Activated naive CD8-positive, alpha-beta T cell treated with anti-CD3 and anti-CD28 coated beads for 36 hours (primary cell): ENCODE measurements around the gene SCNN1G. TPM values are rescaled to one million over a fixed set of nuclear protein-coding genes. Genes with fewer than 3 reads are reported as not detected.

ENCODE experiments used
- DNase-seq: peaks from one replicate; pipeline ENCODE4 v3.0.0; 2021
- H3K27ac Mint-ChIP-seq: one replicate; pipeline ENCODE4 v1.8.0; 2022; ENCODE audit warnings: mild to moderate bottlenecking, moderate library complexity, mixed read lengths
- H3K27me3 Mint-ChIP-seq: one replicate; pipeline ENCODE4 v1.8.0; 2022; ENCODE audit warnings: mild to moderate bottlenecking, mixed read lengths
- H3K36me3 Mint-ChIP-seq: one replicate; pipeline ENCODE4 v1.8.0; 2021; ENCODE audit warnings: mild to moderate bottlenecking, mixed read lengths
- H3K4me1 Mint-ChIP-seq: one replicate; pipeline ENCODE4 v1.8.0; 2021; ENCODE audit warnings: mixed read lengths
- H3K4me3 Mint-ChIP-seq: one replicate; pipeline ENCODE4 v1.8.0; 2022; ENCODE audit warnings: mild to moderate bottlenecking, moderate library complexity, mixed read lengths
- H3K9me3 Mint-ChIP-seq: one replicate; pipeline ENCODE4 v1.8.0; 2022; ENCODE audit warnings: mixed read lengths
- total RNA-seq, 2 experiments: library from RNA; stranded (reverse); gene quantifications; one replicate each; pipeline ENCODE4 v1.2.3, GENCODE V29; 2021

The SCNN1G gene
- total RNA-seq, 2 experiments from 2014 or later: not detected

DNA sequence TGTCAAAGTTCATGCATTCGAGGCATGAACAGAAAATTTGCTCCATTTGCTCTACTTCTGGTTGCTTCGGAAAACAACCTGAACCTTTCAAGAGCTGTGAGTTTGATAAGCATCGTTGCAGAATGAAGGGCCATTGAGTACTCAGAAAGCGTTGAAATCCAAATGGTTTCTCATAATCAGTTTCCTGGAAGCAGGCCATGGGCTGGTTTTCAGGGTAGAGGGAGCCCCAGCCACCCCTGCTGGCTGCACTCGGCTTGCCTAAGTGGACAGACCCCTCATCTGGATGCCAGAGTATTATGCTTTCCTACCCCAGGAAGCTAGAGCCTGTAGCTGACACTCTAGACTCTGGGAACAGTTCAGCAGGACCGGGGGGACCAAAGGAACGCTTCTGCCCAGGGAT is 24.4 kb downstream of the SCNN1G start:
- peaks cover 29% of the 10 kb centered on the region for H3K27me3 Mint-ChIP-seq

DNA sequence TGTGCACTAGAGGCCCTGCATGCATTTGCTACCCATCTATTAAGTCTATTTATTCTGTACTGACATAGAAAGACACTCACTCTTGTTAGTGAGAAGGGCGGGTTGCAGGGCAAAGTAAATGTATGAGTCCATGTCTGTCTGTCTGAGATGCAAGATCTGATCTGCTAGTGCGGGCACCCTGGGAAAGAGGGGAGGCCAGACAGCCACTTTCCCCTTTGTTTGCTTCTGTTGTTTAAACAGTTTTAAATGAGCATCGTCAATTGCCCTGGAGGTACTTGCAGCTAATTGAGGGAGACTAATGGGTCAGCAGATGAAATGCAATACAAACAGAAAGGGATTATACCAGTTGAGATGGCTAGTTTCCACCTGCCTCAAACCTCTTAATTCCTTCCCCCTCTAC is 24.9 kb downstream of the SCNN1G start:
- Mint-ChIP-seq H3K4me1 (no peaks in the 10 kb centered on the region), H3K36me3 (no peaks in the 10 kb centered on the region), H3K4me3 (no peak overlapping the region), H3K27me3 (peaks cover 24% of the 10 kb centered on the region), H3K9me3 (no peaks in the 10 kb centered on the region), H3K27ac (no peak overlapping the region)
- no peak for DNase-seq

More for the DNA sequence above, 24.4 kb downstream of the SCNN1G start:
- no peak overlapping the region for H3K4me3 Mint-ChIP-seq
- no peaks in the 10 kb centered on the region for H3K36me3 Mint-ChIP-seq
- no peak overlapping the region for H3K27ac Mint-ChIP-seq
- H3K4me1 Mint-ChIP-seq: no peaks in the 10 kb centered on the region
- no peak for DNase-seq
- H3K9me3 Mint-ChIP-seq: no peaks in the 10 kb centered on the region

DNA sequence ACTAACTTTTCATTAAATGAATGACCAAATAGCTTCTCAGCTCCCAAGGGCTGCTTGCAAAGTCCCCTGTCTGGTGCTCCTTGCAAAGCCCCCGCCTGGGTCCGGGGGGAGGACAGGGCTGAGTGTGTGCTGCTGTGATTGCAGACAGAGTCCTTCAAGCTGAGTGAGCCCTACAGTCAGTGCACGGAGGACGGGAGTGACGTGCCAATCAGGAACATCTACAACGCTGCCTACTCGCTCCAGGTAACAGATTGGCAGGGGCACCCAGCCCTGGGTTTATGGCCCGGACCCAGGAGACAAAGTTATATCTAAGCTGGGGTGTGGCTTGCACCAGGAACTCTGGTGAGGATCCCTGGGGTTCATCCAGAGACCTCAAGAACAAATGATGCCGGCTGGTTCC is 27.1 kb downstream of the SCNN1G start:
- no peaks in the 10 kb centered on the region for H3K36me3 Mint-ChIP-seq
- no peak overlapping the region for H3K4me3 Mint-ChIP-seq
- no peak overlapping the region for H3K27ac Mint-ChIP-seq
- H3K9me3 Mint-ChIP-seq: no peaks in the 10 kb centered on the region
- DNase-seq: no peak
- H3K4me1 Mint-ChIP-seq: no peaks in the 10 kb centered on the region
- H3K27me3 Mint-ChIP-seq: peaks cover 19% of the 10 kb centered on the region

DNA sequence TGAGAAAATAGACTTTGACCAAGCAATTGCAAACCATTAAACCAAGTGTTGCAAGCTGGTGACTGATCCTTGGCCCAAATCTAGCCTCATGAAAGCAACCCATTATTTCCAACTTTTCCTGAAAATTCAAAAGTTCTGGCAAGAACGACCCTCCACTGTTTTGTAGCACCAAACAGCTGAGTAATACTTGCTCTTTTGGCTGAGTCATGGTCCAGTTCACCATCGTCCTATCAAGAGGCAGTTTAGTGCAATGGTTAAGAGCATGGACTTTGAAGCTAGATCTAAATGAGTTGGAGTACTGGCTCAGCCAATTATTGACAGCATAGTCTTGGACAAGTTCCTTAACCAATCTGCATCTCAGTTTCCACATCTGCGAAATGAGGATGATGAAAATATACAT is 31.3 kb downstream of the SCNN1G start:
- H3K4me3 Mint-ChIP-seq: no peak overlapping the region
- H3K27me3 Mint-ChIP-seq: peaks cover 18% of the 10 kb centered on the region
- no peaks in the 10 kb centered on the region for H3K4me1 Mint-ChIP-seq
- DNase-seq: no peak
- H3K9me3 Mint-ChIP-seq: no peaks in the 10 kb centered on the region
- H3K36me3 Mint-ChIP-seq: no peaks in the 10 kb centered on the region
- H3K27ac Mint-ChIP-seq: no peak overlapping the region

DNA sequence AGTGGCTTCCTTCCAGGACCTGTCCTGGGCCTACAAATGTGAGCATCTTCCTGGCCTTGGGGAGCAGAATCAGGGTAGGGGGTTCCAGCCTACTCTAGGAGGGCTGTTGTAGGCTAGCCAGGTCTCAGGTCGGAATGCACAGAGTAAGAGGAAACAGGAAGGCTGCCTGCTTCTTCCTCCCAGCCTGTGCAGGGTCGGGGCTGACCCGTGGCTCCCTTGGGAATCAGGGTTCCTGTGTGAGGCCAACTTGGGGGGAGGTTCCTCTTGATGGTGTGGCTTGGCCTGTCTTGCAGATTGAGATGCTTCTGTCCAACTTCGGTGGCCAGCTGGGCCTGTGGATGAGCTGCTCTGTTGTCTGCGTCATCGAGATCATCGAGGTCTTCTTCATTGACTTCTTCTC is 32.3 kb downstream of the SCNN1G start:
- Mint-ChIP-seq H3K4me3 (no peak overlapping the region), H3K4me1 (no peaks in the 10 kb centered on the region), H3K9me3 (no peaks in the 10 kb centered on the region)

DNA sequence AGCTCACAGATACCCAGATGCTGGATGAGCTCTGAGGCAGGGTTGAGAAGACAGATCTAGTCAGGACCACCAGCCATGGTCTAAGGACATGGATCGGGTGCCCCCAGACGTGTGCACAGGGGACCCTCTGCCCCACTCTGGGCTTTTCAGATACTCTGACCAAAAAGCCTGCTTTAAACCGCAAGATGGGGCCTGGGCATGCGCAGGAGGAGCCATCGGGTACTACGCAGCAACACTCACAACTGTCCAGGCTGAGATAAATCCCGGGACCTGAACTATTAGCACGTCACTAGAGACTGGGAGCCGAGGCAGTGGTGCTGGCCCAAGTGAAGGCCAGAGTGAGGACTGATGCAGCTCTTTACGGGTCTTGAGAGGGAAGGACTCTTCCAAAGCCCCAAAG is 32.9 kb downstream of the SCNN1G start:
- DNase-seq: no peak
- H3K4me3 Mint-ChIP-seq: no peak overlapping the region
- no peaks in the 10 kb centered on the region for H3K9me3 Mint-ChIP-seq
- H3K36me3 Mint-ChIP-seq: no peaks in the 10 kb centered on the region
- H3K27ac Mint-ChIP-seq: no peak overlapping the region
- H3K4me1 Mint-ChIP-seq: no peaks in the 10 kb centered on the region
- H3K27me3 Mint-ChIP-seq: peaks cover 23% of the 10 kb centered on the region

More for the DNA sequence above, 32.3 kb downstream of the SCNN1G start:
- Mint-ChIP-seq H3K36me3 (no peaks in the 10 kb centered on the region), H3K27ac (no peak overlapping the region), H3K27me3 (peaks cover 19% of the 10 kb centered on the region)
- no peak for DNase-seq

DNA sequence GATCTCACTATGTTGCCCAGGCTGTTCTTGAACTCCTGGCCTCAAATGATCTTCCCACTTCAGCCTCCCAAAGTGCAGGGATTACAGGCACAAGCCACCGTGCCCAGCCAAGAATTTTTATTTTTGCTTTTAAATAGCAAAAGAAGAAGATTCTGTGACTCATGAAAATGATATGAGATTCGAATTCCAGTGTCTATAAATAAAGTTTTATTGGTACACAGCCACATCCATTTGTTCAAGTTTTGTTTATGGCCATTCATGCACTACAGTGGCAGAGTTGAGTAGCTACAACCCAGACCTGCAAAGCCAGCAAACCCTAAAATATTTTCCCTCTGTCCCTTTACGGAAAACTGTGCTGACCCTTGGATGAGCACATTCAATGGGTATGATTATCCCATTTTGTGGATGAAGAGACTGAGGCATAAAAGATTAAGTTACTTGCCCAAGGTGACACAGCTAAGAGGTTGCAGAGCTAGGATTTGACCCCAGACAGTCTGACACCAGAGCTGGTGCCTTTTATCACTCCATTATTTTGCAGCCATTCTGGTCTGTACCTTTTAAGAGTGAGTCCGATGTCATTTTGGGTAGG is 34.2 kb downstream of the SCNN1G start:
- H3K27me3 Mint-ChIP-seq: peaks cover 21% of the 10 kb centered on the region
- H3K27ac Mint-ChIP-seq: no peak overlapping the region
- no peaks in the 10 kb centered on the region for H3K9me3 Mint-ChIP-seq
- H3K36me3 Mint-ChIP-seq: no peaks in the 10 kb centered on the region
- H3K4me1 Mint-ChIP-seq: no peaks in the 10 kb centered on the region
- no peak for DNase-seq
- H3K4me3 Mint-ChIP-seq: no peak overlapping the region

DNA sequence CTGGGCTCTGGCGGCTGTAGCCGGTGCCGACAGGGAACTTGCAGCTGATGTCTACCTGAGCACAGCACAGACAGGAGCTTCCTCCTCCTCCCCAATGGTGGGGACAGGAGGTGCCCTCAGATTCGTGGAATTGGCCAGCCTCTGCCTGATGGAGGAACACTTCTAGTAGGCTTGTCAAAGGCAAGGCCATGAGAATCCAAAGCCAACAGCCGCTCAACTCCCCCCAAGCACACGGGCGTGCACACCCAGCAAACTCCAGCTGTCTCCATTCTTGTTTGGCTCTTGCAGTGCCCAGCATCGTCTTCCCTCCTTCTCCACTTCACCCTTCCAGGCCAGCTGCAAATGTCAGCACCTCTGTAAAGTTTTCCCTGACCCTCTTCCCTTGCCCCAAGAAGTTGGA is 35.1 kb downstream of the SCNN1G start:
- Mint-ChIP-seq H3K27me3 (peaks cover 21% of the 10 kb centered on the region), H3K4me3 (no peak overlapping the region)
- DNase-seq: no peak

DNA sequence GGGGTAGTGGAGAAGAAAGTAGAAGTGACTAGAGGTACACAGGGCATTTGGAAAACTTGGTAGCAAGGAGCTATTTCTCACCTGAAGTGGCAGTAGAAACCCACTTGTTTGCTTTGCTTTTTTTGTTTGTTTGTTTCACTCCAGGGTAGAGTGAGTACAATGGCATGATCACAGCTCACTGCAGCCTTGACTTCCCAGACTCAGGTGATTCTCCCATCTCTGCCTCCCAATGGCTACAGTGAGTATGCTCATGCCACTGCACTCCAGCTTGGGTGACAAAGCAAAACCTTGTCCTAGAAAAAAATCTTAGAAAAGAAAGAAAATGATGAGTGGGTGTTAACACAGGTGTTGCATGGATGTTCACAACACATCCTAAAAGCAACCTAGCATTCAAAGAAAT is 40.4 kb downstream of the SCNN1G start:
- no peaks in the 10 kb centered on the region for H3K9me3 Mint-ChIP-seq
- no peaks in the 10 kb centered on the region for H3K4me1 Mint-ChIP-seq
- no peaks in the 10 kb centered on the region for H3K36me3 Mint-ChIP-seq
- H3K4me3 Mint-ChIP-seq: no peak overlapping the region
- H3K27ac Mint-ChIP-seq: no peak overlapping the region
- no peak for DNase-seq
- H3K27me3 Mint-ChIP-seq: peaks cover 9% of the 10 kb centered on the region

More for the DNA sequence above, 35.1 kb downstream of the SCNN1G start:
- H3K36me3 Mint-ChIP-seq: no peaks in the 10 kb centered on the region
- no peaks in the 10 kb centered on the region for H3K4me1 Mint-ChIP-seq
- H3K9me3 Mint-ChIP-seq: no peaks in the 10 kb centered on the region
- no peak overlapping the region for H3K27ac Mint-ChIP-seq

DNA sequence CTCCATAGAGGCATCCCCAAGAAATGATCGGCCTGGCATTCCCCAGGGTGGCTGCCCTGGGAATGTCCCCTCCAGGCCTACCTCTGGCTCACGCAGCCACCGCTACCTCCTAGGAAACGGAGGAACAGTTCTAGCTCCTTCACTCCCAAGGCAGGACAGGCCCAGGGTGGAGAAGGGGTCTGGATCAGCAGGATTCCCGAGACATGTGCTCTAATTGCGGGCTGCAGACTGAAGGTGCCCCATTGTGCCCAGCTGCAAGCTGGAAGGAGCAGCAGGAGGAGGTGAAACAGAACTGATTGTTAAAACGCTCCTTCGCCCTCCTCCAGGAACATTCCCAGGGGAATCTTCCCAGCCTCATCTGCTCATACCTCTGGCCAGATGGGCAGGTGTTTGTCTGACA is 40.8 kb downstream of the SCNN1G start:
- Mint-ChIP-seq H3K4me3 (no peak overlapping the region), H3K27me3 (peaks cover 9% of the 10 kb centered on the region), H3K9me3 (peaks cover 2% of the 10 kb centered on the region), H3K4me1 (no peaks in the 10 kb centered on the region), H3K27ac (no peak overlapping the region), H3K36me3 (no peaks in the 10 kb centered on the region)
- DNase-seq: no peak

DNA sequence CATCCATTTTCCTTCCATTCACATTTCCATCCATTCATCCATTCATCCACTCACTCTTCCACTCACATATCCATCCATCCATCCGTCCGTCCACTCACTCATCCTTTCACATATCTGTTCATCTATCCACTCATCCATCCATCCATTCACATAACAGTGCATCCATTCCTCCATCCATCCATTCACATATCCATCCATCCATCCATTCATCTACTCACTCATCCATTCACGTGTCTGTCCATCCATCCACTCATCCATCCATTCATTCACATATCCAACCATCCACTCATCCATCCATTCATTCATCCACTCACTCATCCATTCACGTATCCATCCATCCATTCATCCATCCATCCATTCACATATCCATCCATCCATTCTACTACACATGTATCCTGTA is 42.6 kb downstream of the SCNN1G start:
- Mint-ChIP-seq H3K4me3 (no peak overlapping the region), H3K36me3 (no peaks in the 10 kb centered on the region), H3K9me3 (peaks cover 2% of the 10 kb centered on the region), H3K27me3 (peaks cover 4% of the 10 kb centered on the region), H3K27ac (no peak overlapping the region), H3K4me1 (no peaks in the 10 kb centered on the region)
- no peak for DNase-seq

DNA sequence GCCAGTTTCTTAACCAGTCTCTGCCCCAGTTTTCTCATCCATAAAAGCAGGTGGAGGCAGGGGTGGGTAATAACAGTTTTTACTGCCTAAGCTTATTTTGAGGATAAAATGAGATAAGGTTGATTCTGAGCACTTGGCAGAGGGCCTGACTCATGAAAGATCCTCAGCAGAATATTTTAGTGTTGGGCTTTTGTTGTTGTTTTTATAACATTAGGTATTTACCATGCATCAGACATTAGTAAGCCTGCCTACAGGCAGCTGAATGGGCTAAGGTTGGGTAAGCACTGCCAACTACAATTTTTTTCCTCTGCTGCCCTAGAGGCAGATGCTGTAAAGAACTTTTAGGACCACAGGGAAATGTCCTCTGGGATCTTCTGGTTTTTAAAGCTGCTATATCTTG is 43.1 kb downstream of the SCNN1G start:
- no peak overlapping the region for H3K4me3 Mint-ChIP-seq
- peaks cover 2% of the 10 kb centered on the region for H3K9me3 Mint-ChIP-seq
- no peaks in the 10 kb centered on the region for H3K36me3 Mint-ChIP-seq
- H3K27ac Mint-ChIP-seq: no peak overlapping the region
- no peaks in the 10 kb centered on the region for H3K27me3 Mint-ChIP-seq
- H3K4me1 Mint-ChIP-seq: no peaks in the 10 kb centered on the region
- no peak for DNase-seq

DNA sequence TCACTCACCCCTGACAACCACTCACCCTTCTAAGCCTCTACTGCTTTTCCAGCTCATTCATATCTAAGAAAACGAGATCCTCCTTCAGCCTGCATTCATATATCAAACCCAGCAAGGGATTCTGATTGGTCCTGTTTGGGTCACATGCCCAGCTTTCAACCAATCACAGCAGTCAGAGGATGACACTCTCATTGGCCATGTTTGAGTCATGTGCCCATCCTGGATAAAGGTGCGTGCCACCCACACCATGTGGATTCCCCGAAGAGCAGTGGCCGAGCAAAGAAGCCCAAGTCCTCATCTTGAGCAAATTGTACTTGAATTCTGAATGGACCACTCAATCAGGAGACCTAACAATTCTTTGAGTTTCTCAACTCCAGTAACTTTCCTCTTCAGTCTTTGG is 45.0 kb downstream of the SCNN1G start:
- DNase-seq: no peak
- Mint-ChIP-seq H3K27ac (no peak overlapping the region), H3K4me3 (no peak overlapping the region), H3K27me3 (peaks cover 4% of the 10 kb centered on the region), H3K9me3 (peaks cover 2% of the 10 kb centered on the region), H3K36me3 (no peaks in the 10 kb centered on the region), H3K4me1 (no peaks in the 10 kb centered on the region)

DNA sequence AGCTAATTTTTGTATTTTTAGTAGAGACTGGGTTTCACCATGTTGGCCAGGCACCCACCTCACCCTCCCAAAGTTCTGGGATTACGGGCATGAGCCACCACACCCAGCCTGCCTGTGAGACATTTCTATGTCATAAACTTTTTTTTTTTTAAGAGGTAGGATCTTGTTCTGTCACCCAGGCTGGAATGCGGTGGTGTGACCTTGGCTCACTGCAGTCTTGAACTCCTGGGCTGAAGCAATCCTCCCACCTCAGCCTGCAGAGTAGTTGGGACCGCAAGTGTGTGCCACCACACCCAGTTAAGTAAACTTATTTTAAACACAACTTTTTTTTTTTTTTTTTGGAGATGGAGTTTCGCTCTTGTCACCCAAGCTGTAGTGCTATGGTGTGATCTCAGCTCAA is 47.2 kb downstream of the SCNN1G start:
- Mint-ChIP-seq H3K4me3 (no peak overlapping the region), H3K27me3 (peaks cover 4% of the 10 kb centered on the region), H3K9me3 (peaks cover 2% of the 10 kb centered on the region), H3K36me3 (no peaks in the 10 kb centered on the region), H3K4me1 (no peaks in the 10 kb centered on the region), H3K27ac (no peak overlapping the region)
- no peak for DNase-seq

DNA sequence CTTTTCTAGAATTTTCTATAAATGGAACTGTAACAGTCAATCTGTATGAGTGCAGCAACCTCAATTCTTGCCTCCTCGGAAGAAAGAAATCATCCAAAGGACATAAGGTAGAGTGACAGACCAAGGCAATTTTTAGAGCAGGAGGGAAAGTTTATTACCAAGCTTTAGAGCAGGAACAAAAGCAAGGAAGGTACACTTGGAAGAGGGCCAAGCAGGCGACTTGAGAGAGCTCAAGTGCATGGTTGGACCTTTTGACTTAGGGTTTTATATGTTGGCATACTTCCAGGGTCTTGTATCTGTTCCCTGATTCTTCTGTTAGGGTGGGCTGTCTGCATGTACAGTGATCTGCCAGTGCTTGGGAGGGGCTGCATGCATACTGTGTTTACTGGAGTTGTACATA is 50.3 kb downstream of the SCNN1G start:
- Mint-ChIP-seq H3K9me3 (peaks cover 2% of the 10 kb centered on the region), H3K27me3 (peaks cover 17% of the 10 kb centered on the region), H3K4me3 (no peak overlapping the region), H3K36me3 (no peaks in the 10 kb centered on the region), H3K4me1 (no peaks in the 10 kb centered on the region), H3K27ac (no peak overlapping the region)
- no peak for DNase-seq

DNA sequence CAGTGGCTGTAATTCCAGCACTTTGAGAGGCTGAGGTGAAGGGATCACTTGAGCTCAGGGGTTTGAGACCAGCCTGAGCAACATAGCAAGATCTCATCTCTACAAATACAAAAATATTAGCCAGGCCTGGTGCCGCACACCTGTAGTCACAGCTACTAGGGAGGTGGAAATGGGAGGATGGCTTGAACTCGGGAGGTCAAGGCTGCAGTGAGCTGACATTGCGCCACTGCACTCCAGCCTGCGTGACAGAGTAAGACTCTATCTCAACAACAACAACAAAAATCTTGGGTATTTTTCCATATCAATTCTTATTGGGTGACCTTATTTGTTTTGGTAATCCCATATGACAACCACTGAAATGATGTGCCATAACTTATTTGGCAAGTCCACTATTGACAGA is 52.6 kb downstream of the SCNN1G start:
- Mint-ChIP-seq H3K36me3 (no peaks in the 10 kb centered on the region), H3K4me1 (no peaks in the 10 kb centered on the region), H3K27me3 (peaks cover 19% of the 10 kb centered on the region), H3K4me3 (no peak overlapping the region), H3K27ac (no peak overlapping the region), H3K9me3 (no peaks in the 10 kb centered on the region)
- no peak for DNase-seq

DNA sequence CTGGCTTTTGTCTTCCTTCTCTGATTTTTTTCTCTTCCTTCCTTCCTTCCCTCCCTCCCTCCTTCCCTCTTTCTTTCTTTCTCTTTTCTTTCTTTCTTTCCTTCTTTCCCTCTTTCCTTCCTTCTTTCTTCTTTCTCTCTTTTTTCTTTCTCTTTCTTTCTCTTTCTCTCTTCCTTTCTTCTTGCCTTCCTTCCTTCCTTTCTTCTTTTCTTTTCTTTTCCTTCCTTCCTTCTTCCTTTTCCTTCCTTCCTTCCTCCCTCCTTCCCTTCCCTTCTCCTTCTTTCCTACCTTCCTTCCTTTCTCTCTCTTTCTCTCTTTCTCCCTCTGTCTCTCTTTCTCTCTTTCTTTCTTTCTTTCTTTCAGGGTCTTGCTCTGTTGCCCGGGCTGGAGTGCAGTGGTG is 54.4 kb downstream of the SCNN1G start:
- peaks cover 16% of the 10 kb centered on the region for H3K27me3 Mint-ChIP-seq
- no peaks in the 10 kb centered on the region for H3K9me3 Mint-ChIP-seq
- no peak overlapping the region for H3K27ac Mint-ChIP-seq
- no peaks in the 10 kb centered on the region for H3K36me3 Mint-ChIP-seq
- no peak for DNase-seq
- H3K4me1 Mint-ChIP-seq: no peaks in the 10 kb centered on the region
- no peak overlapping the region for H3K4me3 Mint-ChIP-seq
